RWPE2 (cell line): ENCODE measurements around the gene INF2.

Experiments
- ATAC-seq: fragments of 200-7000 bp; cut with Tn5 transposase; 3 replicates; pipeline ENCODE4 v1.9.1; 2021; ENCODE audit warnings: low read depth
- DNase-seq: peaks from one replicate; pipeline ENCODE4 v3.0.0-alpha.2; 2020; ENCODE audit warnings: low spot score
- H3K27ac ChIP-seq: fragments of 450-650 bp; 2 replicates; pipeline ENCODE4 v1.5.1; 2017; ENCODE audit warnings: mild to moderate bottlenecking; ENCODE audit not compliant: poor library complexity, severe bottlenecking
- H3K27me3 ChIP-seq: fragments of 250-450 bp; sonication (Bioruptor Pico); 2 replicates; pipeline ENCODE4 v1.5.1; 2021; ENCODE audit warnings: mild to moderate bottlenecking, moderate library complexity; ENCODE audit not compliant: insufficient read depth, poor library complexity, severe bottlenecking
- H3K36me3 ChIP-seq: fragments of 250-450 bp; sonication (Bioruptor Pico); 2 replicates; pipeline ENCODE4 v1.5.1; 2020; ENCODE audit warnings: low read depth, mild to moderate bottlenecking, moderate library complexity
- H3K4me1 ChIP-seq: fragments of 250-450 bp; sonication (Bioruptor Pico); 2 replicates; pipeline ENCODE4 v1.5.1; 2021; ENCODE audit warnings: mild to moderate bottlenecking, moderate library complexity; ENCODE audit not compliant: insufficient read depth, poor library complexity, severe bottlenecking
- H3K4me3 ChIP-seq: fragments of 250-450 bp; sonication (Bioruptor Pico); 2 replicates; pipeline ENCODE4 v1.5.1; 2021; ENCODE audit warnings: mild to moderate bottlenecking, moderate library complexity; ENCODE audit not compliant: severe bottlenecking
- H3K9me3 ChIP-seq: fragments of 250-450 bp; sonication (Bioruptor Pico); 2 replicates; pipeline ENCODE4 v1.5.1; 2021; ENCODE audit warnings: mild to moderate bottlenecking, moderate library complexity; ENCODE audit not compliant: severe bottlenecking
- TF ChIP-seq, protein P1 (sequence below): fragments of 450-650 bp; IDR thresholded peaks from one replicate; pipeline ENCODE4 v1.5.1; 2017; ENCODE audit warnings: mild to moderate bottlenecking, moderate library complexity; ENCODE audit not compliant: poor library complexity, severe bottlenecking

INF2 gene

DNA sequence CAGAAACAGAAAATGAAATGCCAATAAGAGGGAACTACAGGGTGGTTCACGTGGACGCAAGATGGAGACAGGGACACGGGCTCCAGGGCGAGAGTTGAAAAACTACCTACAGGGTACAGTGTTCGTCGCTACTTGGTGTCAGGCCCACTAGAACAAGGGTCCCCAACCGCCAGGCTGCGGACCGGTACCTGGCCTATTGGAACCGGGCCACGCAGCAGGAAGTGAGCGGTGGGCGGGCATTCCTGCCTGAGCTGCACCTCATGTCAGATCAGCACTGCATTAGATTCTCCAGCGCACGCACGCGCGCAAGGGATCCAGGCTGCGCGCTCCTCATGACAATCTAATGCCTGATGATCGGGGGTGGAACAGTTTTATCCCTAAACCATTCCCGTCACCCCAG lies 14.8 kb downstream of the INF2 start:
- Histone ChIP-seq H3K27ac (no peak overlapping the region), H3K4me1 (no peaks in the 10 kb centered on the region), H3K27me3 (no peaks in the 10 kb centered on the region), H3K9me3 (no peaks in the 10 kb centered on the region), H3K4me3 (no peak overlapping the region), H3K36me3 (peaks cover 75% of the 10 kb centered on the region)
- DNase-seq, result no peak
- no peak for ATAC-seq
- TF ChIP-seq, protein P1, sequence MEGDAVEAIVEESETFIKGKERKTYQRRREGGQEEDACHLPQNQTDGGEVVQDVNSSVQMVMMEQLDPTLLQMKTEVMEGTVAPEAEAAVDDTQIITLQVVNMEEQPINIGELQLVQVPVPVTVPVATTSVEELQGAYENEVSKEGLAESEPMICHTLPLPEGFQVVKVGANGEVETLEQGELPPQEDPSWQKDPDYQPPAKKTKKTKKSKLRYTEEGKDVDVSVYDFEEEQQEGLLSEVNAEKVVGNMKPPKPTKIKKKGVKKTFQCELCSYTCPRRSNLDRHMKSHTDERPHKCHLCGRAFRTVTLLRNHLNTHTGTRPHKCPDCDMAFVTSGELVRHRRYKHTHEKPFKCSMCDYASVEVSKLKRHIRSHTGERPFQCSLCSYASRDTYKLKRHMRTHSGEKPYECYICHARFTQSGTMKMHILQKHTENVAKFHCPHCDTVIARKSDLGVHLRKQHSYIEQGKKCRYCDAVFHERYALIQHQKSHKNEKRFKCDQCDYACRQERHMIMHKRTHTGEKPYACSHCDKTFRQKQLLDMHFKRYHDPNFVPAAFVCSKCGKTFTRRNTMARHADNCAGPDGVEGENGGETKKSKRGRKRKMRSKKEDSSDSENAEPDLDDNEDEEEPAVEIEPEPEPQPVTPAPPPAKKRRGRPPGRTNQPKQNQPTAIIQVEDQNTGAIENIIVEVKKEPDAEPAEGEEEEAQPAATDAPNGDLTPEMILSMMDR, result no peak

DNA sequence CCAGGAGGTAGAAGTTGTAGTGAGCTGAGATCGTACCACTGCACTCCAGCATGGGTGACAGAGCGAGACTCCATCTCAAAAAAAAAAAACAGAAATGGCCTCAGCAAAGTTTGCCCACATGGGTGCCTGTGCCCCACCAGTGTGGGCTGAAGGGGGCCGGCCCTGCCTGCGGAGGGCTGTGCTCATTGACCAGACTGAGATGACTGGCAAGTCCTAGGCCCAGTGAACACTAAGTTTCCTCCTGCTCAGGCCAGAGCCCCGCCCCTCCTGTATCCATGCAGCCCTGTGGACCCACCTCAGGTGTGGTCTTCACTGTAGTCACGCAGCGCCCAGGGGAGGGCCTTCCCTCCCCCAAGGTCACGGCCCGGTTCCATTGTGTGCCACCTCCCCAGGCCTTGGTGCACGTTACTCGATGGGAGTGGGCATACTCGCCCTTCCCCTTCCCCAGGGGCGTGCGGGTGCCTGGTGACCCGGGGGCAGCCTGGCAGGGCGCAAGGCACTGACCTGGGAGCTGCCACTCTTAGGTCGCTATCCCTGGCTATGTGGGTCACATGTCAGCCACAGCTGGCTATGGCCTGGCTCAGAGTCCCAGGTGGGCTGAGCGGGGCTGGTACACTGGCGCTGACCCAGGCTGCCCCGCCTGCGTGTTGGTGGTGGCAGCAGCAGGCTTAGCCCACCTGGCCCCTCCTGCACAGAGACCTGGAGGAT lies 16.1 kb downstream of the INF2 start:
- no peak for DNase-seq
- no peaks in the 10 kb centered on the region for H3K4me1 ChIP-seq
- H3K9me3 ChIP-seq, result no peaks in the 10 kb centered on the region
- peak; percentile 10; the same call in 1 of the 3 replicates for ATAC-seq
- no peak overlapping the region for H3K4me3 ChIP-seq
- H3K36me3 ChIP-seq, result peaks cover 75% of the 10 kb centered on the region
- TF ChIP-seq, protein P1, result no peak
- no peak overlapping the region for H3K27ac ChIP-seq
- no peaks in the 10 kb centered on the region for H3K27me3 ChIP-seq

DNA sequence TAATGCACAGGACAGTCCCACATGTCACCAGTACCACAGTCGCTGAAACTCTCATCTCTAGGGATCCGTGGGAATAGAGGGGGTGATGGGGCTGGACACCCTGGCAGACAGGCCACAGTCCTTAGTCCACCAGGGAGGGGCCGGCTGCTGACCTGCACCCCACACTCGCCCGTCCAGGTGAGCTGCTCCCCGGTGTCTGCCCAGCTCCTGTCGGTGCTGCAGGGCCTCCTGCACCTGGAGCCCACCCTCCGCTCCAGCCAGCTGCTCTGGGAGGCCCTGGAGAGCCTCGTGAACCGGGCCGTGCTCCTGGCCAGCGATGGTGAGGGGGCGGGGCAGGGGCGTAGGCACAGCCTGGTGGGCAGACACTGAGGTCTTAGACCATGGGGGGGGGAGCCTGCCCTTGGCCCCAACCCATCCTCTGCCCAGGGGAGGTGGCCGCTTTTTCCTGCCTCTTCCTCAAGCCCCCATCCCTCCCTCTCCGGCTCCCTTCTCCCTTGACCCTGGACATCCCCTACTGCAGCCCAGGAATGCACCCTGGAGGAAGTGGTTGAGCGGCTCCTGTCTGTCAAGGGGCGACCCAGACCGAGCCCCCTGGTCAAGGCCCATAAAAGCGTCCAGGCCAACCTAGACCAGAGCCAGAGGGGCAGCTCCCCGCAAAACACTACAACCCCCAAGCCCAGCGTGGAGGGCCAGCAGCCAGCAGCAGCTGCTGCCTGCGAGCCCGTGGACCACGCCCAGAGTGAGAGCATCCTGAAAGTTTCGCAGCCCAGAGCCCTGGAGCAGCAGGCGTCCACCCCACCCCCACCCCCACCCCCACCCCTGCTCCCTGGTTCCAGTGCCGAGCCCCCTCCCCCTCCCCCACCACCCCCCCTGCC lies 17.6 kb downstream of the INF2 start:
- TF ChIP-seq, protein P1, result no peak
- Histone ChIP-seq H3K27ac (no peak overlapping the region), H3K4me3 (no peak overlapping the region), H3K27me3 (no peaks in the 10 kb centered on the region), H3K36me3 (peaks cover 75% of the 10 kb centered on the region), H3K9me3 (no peaks in the 10 kb centered on the region), H3K4me1 (no peaks in the 10 kb centered on the region)
- peak; percentile 18; the same call in 1 of the 3 replicates for ATAC-seq
- DNase-seq, result no peak

DNA sequence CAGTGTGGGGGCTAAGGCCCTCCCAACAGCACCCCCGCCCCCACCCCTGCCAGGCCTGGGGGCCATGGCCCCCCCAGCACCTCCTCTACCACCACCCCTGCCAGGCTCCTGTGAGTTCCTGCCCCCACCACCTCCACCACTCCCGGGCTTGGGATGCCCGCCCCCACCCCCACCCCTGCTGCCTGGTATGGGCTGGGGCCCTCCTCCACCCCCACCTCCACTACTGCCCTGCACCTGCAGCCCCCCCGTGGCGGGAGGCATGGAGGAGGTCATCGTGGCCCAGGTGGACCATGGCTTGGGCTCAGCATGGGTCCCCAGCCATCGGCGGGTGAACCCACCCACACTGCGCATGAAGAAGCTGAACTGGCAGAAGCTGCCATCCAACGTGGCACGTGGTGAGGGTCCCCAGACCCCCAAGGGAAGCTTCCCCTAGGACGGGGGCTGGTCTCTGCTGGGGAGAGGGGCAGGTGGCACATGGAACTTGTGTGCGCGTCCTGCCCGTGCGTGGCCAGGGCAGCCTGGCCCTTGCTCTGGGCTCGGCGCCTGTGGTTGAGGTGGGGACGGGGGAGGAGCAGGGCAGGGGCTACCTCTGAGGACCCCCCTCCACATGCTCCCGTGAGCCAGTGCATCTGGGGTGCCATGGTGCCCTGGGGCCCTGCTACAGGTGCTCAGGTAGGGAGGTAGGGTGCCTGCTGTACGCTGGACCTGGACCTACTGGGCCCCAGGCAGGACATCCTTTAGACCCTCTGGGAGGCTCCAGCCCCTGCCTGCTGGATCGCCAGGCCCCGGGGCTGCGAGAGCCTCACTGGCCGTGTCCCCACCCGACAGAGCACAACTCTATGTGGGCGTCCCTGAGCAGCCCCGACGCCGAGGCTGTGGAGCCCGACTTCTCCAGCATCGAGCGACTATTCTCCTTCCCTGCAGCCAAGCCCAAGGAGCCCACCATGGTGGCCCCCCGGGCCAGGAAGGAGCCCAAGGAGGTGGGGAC lies 18.5 kb downstream of the INF2 start:
- DNase-seq, result no peak
- H3K27ac ChIP-seq, result no peak overlapping the region
- TF ChIP-seq, protein P1, result no peak
- H3K4me1 ChIP-seq, result no peaks in the 10 kb centered on the region
- no peak overlapping the region for H3K4me3 ChIP-seq
- peaks cover 75% of the 10 kb centered on the region for H3K36me3 ChIP-seq
- no peaks in the 10 kb centered on the region for H3K9me3 ChIP-seq
- no peaks in the 10 kb centered on the region for H3K27me3 ChIP-seq
- 0 out of 3 replicates have a peak, but pooled peaks have one; percentile 2 for ATAC-seq
